PC-3 (cell line): ENCODE measurements around the gene PXDC1. TPM values are rescaled to one million over a fixed set of nuclear protein-coding genes. Genes with fewer than 3 reads are reported as not detected.
A peak's percentile ranks its signal among the peaks of the same experiment; 100 is the strongest.

Source experiments
- ATAC-seq: fragments of 200-7000 bp; cut with Tn5 transposase; 2 replicates; pipeline ENCODE4 v1.9.1; 2020; ENCODE audit warnings: mild to moderate bottlenecking, moderate library complexity
- BruUV-seq: library from RNA; stranded (reverse); fragments of 400-500 nt; replicated peaks from 2 replicates; lab custom pipeline; 2021; lab: Mats Ljungman, UMichigan
- CTCF ChIA-PET: fragments of 300-600 bp; sonication (Branson Sonifier 250); formaldehyde crosslinking; loops from one replicate; lab custom pipeline; 2022; ENCODE audit warnings: antibody characterized with exemption; lab: Charles Lee
- POLR2A ChIA-PET: fragments of 300-600 bp; sonication (Branson Sonifier 250); formaldehyde crosslinking; loops from one replicate; lab custom pipeline; 2022; ENCODE audit warnings: antibody characterized with exemption; ENCODE audit not compliant: unreplicated experiment; lab: Charles Lee
- DNase-seq: peaks from one replicate; pipeline ENCODE4 v3.0.0-alpha.2; 2015
- H2AFZ ChIP-seq: fragments of 300-600 bp; sonication (generic); 2 replicates; pipeline ENCODE4 v1.6.0; 2016; ENCODE audit warnings: antibody characterized with exemption, low read length
- H3F3A ChIP-seq: fragments of 300-600 bp; sonication (generic); one replicate; pipeline ENCODE4 v1.6.0; 2017; ENCODE audit warnings: antibody characterized with exemption, low read length, control low read depth, mild to moderate bottlenecking; ENCODE audit not compliant: unreplicated experiment
- H3K27ac ChIP-seq: fragments of 300-600 bp; sonication (generic); 2 replicates; pipeline ENCODE4 v1.5.1; 2016; ENCODE audit warnings: mild to moderate bottlenecking, low read length
- H3K27me3 ChIP-seq: fragments of 300-600 bp; sonication (generic); 2 replicates; pipeline ENCODE4 v1.6.1; 2016; ENCODE audit warnings: low read length, mixed read lengths
- H3K36me3 ChIP-seq: fragments of 300-600 bp; sonication (generic); 2 replicates; pipeline ENCODE4 v1.6.1; 2016; ENCODE audit warnings: low read depth, mixed run types, low read length, mixed read lengths
- H3K4me1 ChIP-seq: fragments of 300-600 bp; sonication (generic); 2 replicates; pipeline ENCODE4 v1.5.1; 2016; ENCODE audit warnings: low read length; ENCODE audit not compliant: insufficient read depth
- H3K4me2 ChIP-seq: fragments of 300-600 bp; sonication (generic); 2 replicates; pipeline ENCODE4 v1.6.0; 2016; ENCODE audit warnings: low read length
- H3K4me3 ChIP-seq: fragments of 300-600 bp; sonication (generic); 2 replicates; pipeline ENCODE4 v1.5.1; 2016; ENCODE audit warnings: mild to moderate bottlenecking, low read length, mixed read lengths
- H3K79me2 ChIP-seq: fragments of 300-600 bp; sonication (generic); 2 replicates; pipeline ENCODE4 v1.6.1; 2017; ENCODE audit warnings: low read length, mixed read lengths
- H3K9ac ChIP-seq: fragments of 300-600 bp; sonication (generic); 2 replicates; pipeline ENCODE4 v1.6.0; 2016; ENCODE audit warnings: mild to moderate bottlenecking, low read length
- H3K9me2 ChIP-seq: fragments of 300-600 bp; sonication (generic); replicated peaks from 2 replicates; pipeline ENCODE4 v1.6.1; 2016; ENCODE audit warnings: mixed run types, low read length, mixed read lengths
- H3K9me3 ChIP-seq: fragments of 300-600 bp; sonication (generic); 2 replicates; pipeline ENCODE4 v1.6.1; 2016; ENCODE audit warnings: low read length, mixed read lengths
- H4K20me1 ChIP-seq: fragments of 300-600 bp; sonication (generic); 2 replicates; pipeline ENCODE4 v1.6.1; 2016; ENCODE audit warnings: low read length, mixed read lengths
- EZH2 ChIP-seq: fragments of 300-600 bp; sonication (generic); IDR thresholded peaks from one replicate; pipeline ENCODE4 v1.6.1; 2017; ENCODE audit warnings: antibody characterized with exemption, mild to moderate bottlenecking, low read length; ENCODE audit not compliant: unreplicated experiment
- EZH2phosphoT487 ChIP-seq: fragments of 300-600 bp; sonication (generic); IDR thresholded peaks from 2 replicates; pipeline ENCODE4 v1.6.1; 2018; ENCODE audit warnings: mild to moderate bottlenecking, antibody characterized with exemption, low read length, borderline replicate concordance
- intact Hi-C: fragments of 100-400 bp; cut with micrococcal nuclease; formaldehyde crosslinking; loops from 2 replicates; pipeline ENCODE4 v1.9.0; 2023
- total RNA-seq: library from RNA; depleted of rRNA; stranded (reverse); fragments of >200 nt; gene quantifications from 2 replicates; pipeline ENCODE4 v1.2.3, GENCODE V29; 2014
- TF ChIP-seq, protein P1 (sequence below): fragments of 300-600 bp; sonication (generic); conservative IDR thresholded peaks from 2 replicates; pipeline ENCODE4 v1.5.1; 2017; ENCODE audit warnings: antibody characterized with exemption, low read depth, mild to moderate bottlenecking, low read length

PXDC1 gene
- total RNA-seq, 1 experiment from 2014 or later, result 46.2 TPM

DNA sequence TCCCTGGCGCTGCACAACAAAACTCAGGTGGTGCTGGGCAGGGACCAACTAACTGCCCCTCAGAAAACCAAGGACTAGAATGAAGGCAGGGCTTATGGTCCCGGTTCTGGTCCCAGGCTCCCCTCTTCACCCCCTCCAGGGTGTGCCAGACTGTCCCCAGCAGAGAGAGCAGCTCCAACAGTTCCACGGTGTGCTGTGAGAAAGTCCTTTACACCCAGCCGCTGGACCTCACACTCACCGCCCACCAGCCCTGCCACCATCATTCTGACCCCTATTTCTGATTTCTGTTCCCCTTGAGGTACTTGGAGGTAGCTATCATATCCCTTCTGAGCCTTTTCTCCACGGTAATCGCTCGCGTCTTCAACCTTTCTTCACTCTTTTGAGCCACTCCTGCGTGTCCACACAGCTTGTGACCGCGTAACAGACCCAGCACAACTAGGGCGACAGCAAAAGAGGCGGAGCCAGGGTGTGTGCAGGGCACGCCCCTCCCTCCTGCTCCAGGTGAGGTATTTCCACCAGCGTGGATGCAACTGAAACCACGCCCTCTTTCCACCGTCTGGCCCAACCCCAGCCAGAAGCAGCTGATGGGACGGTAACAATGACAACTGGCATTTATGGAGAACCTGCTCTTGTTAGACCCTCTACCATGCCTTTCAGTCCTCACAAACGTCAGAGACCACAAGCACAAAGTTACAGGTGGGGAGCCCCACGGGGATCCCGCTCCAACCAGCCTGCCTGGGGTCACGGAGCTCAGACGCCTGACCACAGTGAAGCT is 2.3 kb downstream of the PXDC1 start:
- POLR2A ChIA-PET, result interaction anchor here (0.6 to 1.0 kb wide), 2 partner anchors 48 to 76 kb away, joined by 3 to 5 read pairs; no protein-coding TSS in a partner anchor

DNA sequence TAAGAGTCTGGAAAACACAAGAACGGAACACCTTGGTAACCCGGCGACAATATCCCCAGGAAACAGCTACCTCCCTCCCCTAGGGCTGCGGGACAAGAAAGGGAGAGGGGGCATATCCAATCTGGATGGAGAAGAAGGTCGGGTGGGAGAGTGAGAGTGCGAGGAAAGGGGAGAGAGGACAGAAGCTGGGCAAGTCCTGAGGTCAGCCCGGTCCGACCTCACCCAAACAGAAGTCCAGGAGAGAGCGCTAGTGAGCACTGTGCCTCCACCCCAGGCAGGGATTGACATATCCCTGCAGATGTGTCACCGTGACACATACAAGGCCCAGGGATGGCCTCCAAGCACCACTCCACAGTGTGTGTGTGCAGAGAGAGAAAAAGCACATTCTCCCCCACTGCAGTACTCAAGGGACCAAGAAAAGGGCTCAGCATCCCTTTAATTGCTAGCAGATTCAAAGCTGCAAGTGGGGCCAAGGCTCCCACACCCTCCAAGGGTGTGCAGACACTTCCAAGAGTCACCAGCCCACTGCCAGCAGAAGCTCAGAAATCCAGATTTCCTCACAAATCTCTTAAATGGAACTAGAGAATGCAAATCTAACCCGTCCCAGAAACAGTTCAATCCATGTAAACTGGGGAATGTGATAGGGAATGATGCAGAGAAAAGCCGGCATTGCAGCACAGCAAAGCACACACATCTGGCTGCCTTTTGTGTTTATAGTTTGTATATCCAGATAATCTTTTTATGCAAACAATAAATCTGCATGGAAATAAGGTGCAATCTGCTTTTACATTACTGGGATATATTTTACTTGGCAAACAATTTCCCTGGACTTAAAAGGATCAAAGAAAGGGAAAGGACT is 3.1 kb downstream of the PXDC1 start:
- Histone ChIP-seq H3K4me3 (peak overlapping the region; percentile 80; the same call in 1 of the 2 replicates), H4K20me1 (peaks cover 6% of the 10 kb centered on the region), H3K27me3 (no peaks in the 10 kb centered on the region), H3K9me3 (no peaks in the 10 kb centered on the region), H3K36me3 (no peaks in the 10 kb centered on the region), H2AFZ (no peak overlapping the region), H3K79me2 (peaks cover 82% of the 10 kb centered on the region), H3K9ac (0 out of 2 replicates have a peak overlapping the region, but pooled peaks have one; percentile 10), H3K27ac (peak overlapping the region; percentile 70; the same call in 1 of the 2 replicates), H3K4me1 (peaks cover 23% of the 10 kb centered on the region), H3F3A (no peaks in the 10 kb centered on the region), H3K9me2 (no peaks in the 10 kb centered on the region), H3K4me2 (peak overlapping the region; percentile 97)
- peak; percentile 90 for DNase-seq
- peak; percentile 54 for ATAC-seq
- ChIA-PET POLR2A (no interaction called here), CTCF (interaction anchor here (0.6 to 2.1 kb wide), 8 partner anchors 55 to 403 kb away, joined by 3 to 9 read pairs (median 4); partner anchors contain the start of gene FAM50B)
- intact Hi-C loops, result loop anchor here (1.0 to 2.0 kb wide), 6 partner anchors 78 to 242 kb away; partner anchors contain the start of gene FAM50B
- TF ChIP-seq EZH2 (no peak), EZH2phosphoT487 (no peak)
- TF ChIP-seq, protein P1, sequence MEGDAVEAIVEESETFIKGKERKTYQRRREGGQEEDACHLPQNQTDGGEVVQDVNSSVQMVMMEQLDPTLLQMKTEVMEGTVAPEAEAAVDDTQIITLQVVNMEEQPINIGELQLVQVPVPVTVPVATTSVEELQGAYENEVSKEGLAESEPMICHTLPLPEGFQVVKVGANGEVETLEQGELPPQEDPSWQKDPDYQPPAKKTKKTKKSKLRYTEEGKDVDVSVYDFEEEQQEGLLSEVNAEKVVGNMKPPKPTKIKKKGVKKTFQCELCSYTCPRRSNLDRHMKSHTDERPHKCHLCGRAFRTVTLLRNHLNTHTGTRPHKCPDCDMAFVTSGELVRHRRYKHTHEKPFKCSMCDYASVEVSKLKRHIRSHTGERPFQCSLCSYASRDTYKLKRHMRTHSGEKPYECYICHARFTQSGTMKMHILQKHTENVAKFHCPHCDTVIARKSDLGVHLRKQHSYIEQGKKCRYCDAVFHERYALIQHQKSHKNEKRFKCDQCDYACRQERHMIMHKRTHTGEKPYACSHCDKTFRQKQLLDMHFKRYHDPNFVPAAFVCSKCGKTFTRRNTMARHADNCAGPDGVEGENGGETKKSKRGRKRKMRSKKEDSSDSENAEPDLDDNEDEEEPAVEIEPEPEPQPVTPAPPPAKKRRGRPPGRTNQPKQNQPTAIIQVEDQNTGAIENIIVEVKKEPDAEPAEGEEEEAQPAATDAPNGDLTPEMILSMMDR, result peak; percentile 90
- BruUV-seq, result no TSS peak

More for the DNA sequence above, 2.3 kb downstream of the PXDC1 start:
- DNase-seq (peak; percentile 63), ATAC-seq (peak; percentile 5; the same call in 1 of the 2 replicates)
- Histone ChIP-seq H3K9me2 (no peaks in the 10 kb centered on the region), H2AFZ (peak overlapping the region; percentile 92; the same call in 1 of the 2 replicates), H4K20me1 (peaks cover 6% of the 10 kb centered on the region), H3F3A (no peaks in the 10 kb centered on the region), H3K36me3 (no peaks in the 10 kb centered on the region), H3K27me3 (no peaks in the 10 kb centered on the region), H3K79me2 (peaks cover 74% of the 10 kb centered on the region), H3K4me3 (peak overlapping the region; percentile 80), H3K27ac (peak overlapping the region; percentile 70), H3K9me3 (no peaks in the 10 kb centered on the region), H3K9ac (peak overlapping the region; percentile 86), H3K4me2 (peak overlapping the region; percentile 97), H3K4me1 (peaks cover 23% of the 10 kb centered on the region)
- no TSS peak for BruUV-seq
- CTCF ChIA-PET, result interaction anchor here (0.6 to 2.1 kb wide), 9 partner anchors 55 to 229 kb away, joined by 3 to 9 read pairs (median 4); partner anchors contain the start of gene FAM50B
- TF ChIP-seq EZH2phosphoT487 (no peak), EZH2 (no peak)
- TF ChIP-seq, protein P1, result no peak
- intact Hi-C loops, result loop anchor here (2.0 kb wide), 2 partner anchors 100 to 136 kb away; partner anchors contain the start of gene FAM50B
